Measurements from ENCODE around the gene FKBP2.

The FKBP2 gene

GRCh38 chr11:64253481-64253880 lies 12.6 kb downstream of the FKBP2 start:
- H3K4me3 ChIP-seq (ENCODE audit: low read length): no peak overlapping the region
- no peak for TF ChIP-seq ZNF274 (IDR thresholded peaks at IDR 0.05; ENCODE audit: low read depth, low read length)

- TF ChIP-seq ZNF274 (IDR thresholded peaks at IDR 0.05; ENCODE audit: low read depth, low read length): no peak
- H3K4me3 ChIP-seq (ENCODE audit: low read length): no peak overlapping the region
Observed at GRCh38 chr11:64254326-64254725, 13.4 kb downstream of the FKBP2 start.

- no peak for TF ChIP-seq ZNF274 (IDR thresholded peaks at IDR 0.05; ENCODE audit: low read depth, low read length)
- no peak overlapping the region for H3K4me3 ChIP-seq (ENCODE audit: low read length)
Observed at GRCh38 chr11:64255135-64256128, 14.5 kb downstream of the FKBP2 start.

GRCh38 chr11:64256300-64256699 lies 15.4 kb downstream of the FKBP2 start:
- TF ChIP-seq ZNF274 (IDR thresholded peaks at IDR 0.05; ENCODE audit: low read depth, low read length): no peak
- no peak overlapping the region for H3K4me3 ChIP-seq (ENCODE audit: low read length)

- H3K4me3 ChIP-seq (ENCODE audit: low read length): no peak overlapping the region
Observed at GRCh38 chr11:64258356-64258755, 17.5 kb downstream of the FKBP2 start.

GRCh38 chr11:64258946-64259532 lies 18.1 kb downstream of the FKBP2 start:
- no peak overlapping the region for H3K4me3 ChIP-seq (ENCODE audit: low read length)
- no peak for TF ChIP-seq ZNF274 (IDR thresholded peaks at IDR 0.05; ENCODE audit: low read depth, low read length)

More at GRCh38 chr11:64258356-64258755, 17.5 kb downstream of the FKBP2 start:
- TF ChIP-seq ZNF274 (IDR thresholded peaks at IDR 0.05; ENCODE audit: low read depth, low read length): no peak

- no peak for TF ChIP-seq ZNF274 (IDR thresholded peaks at IDR 0.05; ENCODE audit: low read depth, low read length)
- H3K4me3 ChIP-seq (ENCODE audit: low read length): no peak overlapping the region
Observed at GRCh38 chr11:64259533-64260067, 18.7 kb downstream of the FKBP2 start.

- no peak for TF ChIP-seq ZNF274 (IDR thresholded peaks at IDR 0.05; ENCODE audit: low read depth, low read length)
- no peak overlapping the region for H3K4me3 ChIP-seq (ENCODE audit: low read length)
Observed at GRCh38 chr11:64260147-64260708, 19.3 kb downstream of the FKBP2 start.

- TF ChIP-seq ZNF274 (IDR thresholded peaks at IDR 0.05; ENCODE audit: low read depth, low read length): no peak
- no peak overlapping the region for H3K4me3 ChIP-seq (ENCODE audit: low read length)
Observed at GRCh38 chr11:64261556-64262080, 20.7 kb downstream of the FKBP2 start.

- TF ChIP-seq ZNF274 (IDR thresholded peaks at IDR 0.05; ENCODE audit: low read depth, low read length): no peak
- no peak overlapping the region for H3K4me3 ChIP-seq (ENCODE audit: low read length)
Observed at GRCh38 chr11:64262271-64263002, 21.5 kb downstream of the FKBP2 start.

- TF ChIP-seq ZNF274 (IDR thresholded peaks at IDR 0.05; ENCODE audit: low read depth, low read length): no peak
- no peak overlapping the region for H3K4me3 ChIP-seq (ENCODE audit: low read length)
Observed at GRCh38 chr11:64263021-64263946, 22.4 kb downstream of the FKBP2 start.

- no peak for TF ChIP-seq ZNF274 (IDR thresholded peaks at IDR 0.05; ENCODE audit: low read depth, low read length)
Observed at GRCh38 chr11:64263947-64264317, 23.0 kb downstream of the FKBP2 start.

More at GRCh38 chr11:64263947-64264317, 23.0 kb downstream of the FKBP2 start:
- no peak overlapping the region for H3K4me3 ChIP-seq (ENCODE audit: low read length)

Data from GM08714 (cell line).